Panc1 (cell line): Measurements from ENCODE around the gene HTR4. TPM values are rescaled to one million over a fixed set of nuclear protein-coding genes. Genes with fewer than 3 reads are reported as not detected.

ENCODE experiments used
- ATAC-seq: fragments of 200-7000 bp; cut with Tn5 transposase; 2 replicates; pipeline ENCODE4 v1.9.1; 2020; ENCODE audit warnings: mild to moderate bottlenecking, moderate library complexity
- BruUV-seq: library from RNA; stranded (reverse); fragments of 400-500 nt; replicated peaks from 2 replicates; lab custom pipeline; 2021; lab: Mats Ljungman, UMichigan
- CTCF ChIA-PET: fragments of 300-600 bp; sonication (Branson Sonifier 250); formaldehyde crosslinking; loops from one replicate; lab custom pipeline; 2022; ENCODE audit warnings: antibody characterized with exemption; lab: Charles Lee
- POLR2A ChIA-PET: fragments of 300-600 bp; sonication (Branson Sonifier 250); formaldehyde crosslinking; loops from one replicate; lab custom pipeline; 2022; ENCODE audit warnings: antibody characterized with exemption; lab: Charles Lee
- DNase-seq: peaks from one replicate; pipeline ENCODE4 v3.0.0-alpha.2; 2010; ENCODE audit warnings: low read depth, low spot score
- H3K27ac ChIP-seq: 2 replicates; pipeline ENCODE4 v1.5.1; 2011; ENCODE audit warnings: mild to moderate bottlenecking, low read length, inconsistent platforms
- H3K27me3 ChIP-seq: fragments of 200-500 bp; sonication (Bioruptor generic); 2 replicates; pipeline ENCODE4 v1.6.0; 2014; ENCODE audit warnings: low read length, inconsistent platforms; ENCODE audit not compliant: control insufficient read depth, insufficient read depth
- H3K36me3 ChIP-seq: fragments of 200-500 bp; sonication (Bioruptor generic); 2 replicates; pipeline ENCODE4 v1.5.1; 2014; ENCODE audit warnings: inconsistent platforms, mild to moderate bottlenecking, low read length, moderate library complexity; ENCODE audit not compliant: control insufficient read depth, insufficient read depth
- H3K4me1 ChIP-seq: 2 replicates; pipeline ENCODE4 v1.5.1; 2011; ENCODE audit warnings: inconsistent platforms, mild to moderate bottlenecking, low read length, moderate library complexity; ENCODE audit not compliant: control insufficient read depth, insufficient read depth
- H3K4me3 ChIP-seq, 2 experiments: 2 replicates each; pipeline ENCODE4 v1.5.1; 2011 to 2012; ENCODE audit warnings: low read depth in 2 of 2, low read length in 2 of 2, mild to moderate bottlenecking in 2 of 2, inconsistent platforms in 1 of 2, moderate library complexity in 1 of 2
- H3K9me3 ChIP-seq: fragments of 200-500 bp; sonication (Bioruptor generic); 2 replicates; pipeline ENCODE4 v1.5.1; 2014; ENCODE audit warnings: low read depth, mild to moderate bottlenecking, inconsistent platforms, low read length, moderate library complexity; ENCODE audit not compliant: control insufficient read depth, insufficient read depth
- POLR2AphosphoS5 ChIP-seq: IDR thresholded peaks from 2 replicates; pipeline ENCODE4 v1.6.1; 2012; ENCODE audit warnings: mild to moderate bottlenecking, low read depth, low read length, moderate library complexity
- SIN3A ChIP-seq: IDR thresholded peaks from 2 replicates; pipeline ENCODE4 v1.6.1; 2012; ENCODE audit warnings: low read depth, mild to moderate bottlenecking, low read length, moderate library complexity, borderline replicate concordance; ENCODE audit not compliant: insufficient read depth
- TCF7L2 ChIP-seq: IDR thresholded peaks from 2 replicates; pipeline ENCODE4 v1.6.1; 2011; ENCODE audit warnings: mild to moderate bottlenecking, low read depth, low read length, inconsistent platforms
- in situ Hi-C: cut with HindIII; loops from 2 replicates; pipeline ENCODE4 v1.10.0; 2016; ENCODE audit warnings: low sequenced_read_pairs, low pct_unique_long_range_greater_than_20kb
- intact Hi-C: fragments of 100-400 bp; cut with micrococcal nuclease; formaldehyde crosslinking; loops from one replicate; pipeline ENCODE4 v1.10.0; 2022; ENCODE audit not compliant: unreplicated experiment
- total RNA-seq: library from RNA; stranded (reverse); gene quantifications from one replicate; pipeline ENCODE4 v1.2.1, GENCODE V29; 2021; ENCODE audit not compliant: unreplicated experiment
- TF ChIP-seq, protein P1 (sequence below): fragments of 450-650 bp; IDR thresholded peaks from 2 replicates; pipeline ENCODE4 v1.5.1; 2017; ENCODE audit warnings: mild to moderate bottlenecking
- TF ChIP-seq, protein P2 (sequence below), 2 experiments: IDR thresholded peaks; 2 replicates each; pipeline ENCODE4 v1.6.1; 2011 to 2012; ENCODE audit warnings: low read depth in 2 of 2, control low read depth in 1 of 2, low read length in 1 of 2, mild to moderate bottlenecking in 1 of 2, moderate library complexity in 1 of 2; ENCODE audit not compliant: insufficient read depth in 1 of 2

The HTR4 gene
- total RNA-seq, 1 experiment from 2014 or later, result not detected

DNA sequence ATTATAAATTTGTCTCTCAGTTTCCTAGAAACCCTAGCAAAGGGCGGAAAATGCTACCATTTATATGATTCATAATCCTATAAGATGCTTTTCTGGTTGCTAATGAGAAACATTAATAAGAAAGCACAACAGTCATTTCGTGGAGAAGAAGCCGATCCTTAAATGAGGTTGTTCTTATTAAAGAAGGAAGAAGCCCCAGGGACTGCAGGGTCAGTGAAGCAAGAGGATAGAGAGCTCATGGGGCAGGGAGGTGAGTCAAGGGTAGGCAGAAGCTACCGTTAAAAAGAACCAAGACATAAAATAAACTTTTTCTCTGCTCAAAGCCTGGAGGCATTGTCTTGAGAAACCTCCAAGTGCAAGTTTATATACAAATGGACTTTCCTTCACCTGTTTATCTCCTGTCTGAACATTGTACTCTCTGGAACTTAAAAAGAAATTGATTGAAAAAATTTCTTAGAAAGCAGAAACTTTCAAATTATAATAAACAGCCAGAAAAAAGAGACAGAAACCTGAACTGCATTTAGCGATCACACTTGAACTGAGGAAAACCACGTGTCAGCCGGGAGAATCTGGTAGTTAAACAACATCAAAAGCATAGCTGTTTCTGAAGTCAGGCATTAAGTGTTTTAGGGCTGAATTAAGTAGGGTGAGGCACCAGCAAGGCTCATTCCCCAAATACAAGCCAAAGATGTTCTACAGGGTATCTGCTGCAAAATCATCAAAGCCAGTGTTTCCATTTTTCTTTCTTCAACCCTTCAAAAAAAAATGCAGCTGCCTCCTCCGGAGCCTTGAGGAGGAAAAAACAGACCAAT, 21.9 kb downstream of the HTR4 start:
- Histone ChIP-seq H3K4me1 (no peaks in the 10 kb centered on the region), H3K36me3 (no peaks in the 10 kb centered on the region), H3K27ac (no peak overlapping the region), H3K9me3 (no peaks in the 10 kb centered on the region), H3K27me3 (no peaks in the 10 kb centered on the region; the same call in 1 of the 2 replicates), H3K4me3 (no peak overlapping the region)
- POLR2A ChIA-PET, result no interaction called here
- ATAC-seq, result no peak
- intact Hi-C loops, result no loop called here
- BruUV-seq, result no TSS peak
- no peak for DNase-seq
- TF ChIP-seq, protein P1, sequence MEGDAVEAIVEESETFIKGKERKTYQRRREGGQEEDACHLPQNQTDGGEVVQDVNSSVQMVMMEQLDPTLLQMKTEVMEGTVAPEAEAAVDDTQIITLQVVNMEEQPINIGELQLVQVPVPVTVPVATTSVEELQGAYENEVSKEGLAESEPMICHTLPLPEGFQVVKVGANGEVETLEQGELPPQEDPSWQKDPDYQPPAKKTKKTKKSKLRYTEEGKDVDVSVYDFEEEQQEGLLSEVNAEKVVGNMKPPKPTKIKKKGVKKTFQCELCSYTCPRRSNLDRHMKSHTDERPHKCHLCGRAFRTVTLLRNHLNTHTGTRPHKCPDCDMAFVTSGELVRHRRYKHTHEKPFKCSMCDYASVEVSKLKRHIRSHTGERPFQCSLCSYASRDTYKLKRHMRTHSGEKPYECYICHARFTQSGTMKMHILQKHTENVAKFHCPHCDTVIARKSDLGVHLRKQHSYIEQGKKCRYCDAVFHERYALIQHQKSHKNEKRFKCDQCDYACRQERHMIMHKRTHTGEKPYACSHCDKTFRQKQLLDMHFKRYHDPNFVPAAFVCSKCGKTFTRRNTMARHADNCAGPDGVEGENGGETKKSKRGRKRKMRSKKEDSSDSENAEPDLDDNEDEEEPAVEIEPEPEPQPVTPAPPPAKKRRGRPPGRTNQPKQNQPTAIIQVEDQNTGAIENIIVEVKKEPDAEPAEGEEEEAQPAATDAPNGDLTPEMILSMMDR, result no peak
- no peak for TF ChIP-seq TCF7L2
- TF ChIP-seq SIN3A, result no peak
- TF ChIP-seq POLR2AphosphoS5, result no peak
- TF ChIP-seq, protein P2, sequence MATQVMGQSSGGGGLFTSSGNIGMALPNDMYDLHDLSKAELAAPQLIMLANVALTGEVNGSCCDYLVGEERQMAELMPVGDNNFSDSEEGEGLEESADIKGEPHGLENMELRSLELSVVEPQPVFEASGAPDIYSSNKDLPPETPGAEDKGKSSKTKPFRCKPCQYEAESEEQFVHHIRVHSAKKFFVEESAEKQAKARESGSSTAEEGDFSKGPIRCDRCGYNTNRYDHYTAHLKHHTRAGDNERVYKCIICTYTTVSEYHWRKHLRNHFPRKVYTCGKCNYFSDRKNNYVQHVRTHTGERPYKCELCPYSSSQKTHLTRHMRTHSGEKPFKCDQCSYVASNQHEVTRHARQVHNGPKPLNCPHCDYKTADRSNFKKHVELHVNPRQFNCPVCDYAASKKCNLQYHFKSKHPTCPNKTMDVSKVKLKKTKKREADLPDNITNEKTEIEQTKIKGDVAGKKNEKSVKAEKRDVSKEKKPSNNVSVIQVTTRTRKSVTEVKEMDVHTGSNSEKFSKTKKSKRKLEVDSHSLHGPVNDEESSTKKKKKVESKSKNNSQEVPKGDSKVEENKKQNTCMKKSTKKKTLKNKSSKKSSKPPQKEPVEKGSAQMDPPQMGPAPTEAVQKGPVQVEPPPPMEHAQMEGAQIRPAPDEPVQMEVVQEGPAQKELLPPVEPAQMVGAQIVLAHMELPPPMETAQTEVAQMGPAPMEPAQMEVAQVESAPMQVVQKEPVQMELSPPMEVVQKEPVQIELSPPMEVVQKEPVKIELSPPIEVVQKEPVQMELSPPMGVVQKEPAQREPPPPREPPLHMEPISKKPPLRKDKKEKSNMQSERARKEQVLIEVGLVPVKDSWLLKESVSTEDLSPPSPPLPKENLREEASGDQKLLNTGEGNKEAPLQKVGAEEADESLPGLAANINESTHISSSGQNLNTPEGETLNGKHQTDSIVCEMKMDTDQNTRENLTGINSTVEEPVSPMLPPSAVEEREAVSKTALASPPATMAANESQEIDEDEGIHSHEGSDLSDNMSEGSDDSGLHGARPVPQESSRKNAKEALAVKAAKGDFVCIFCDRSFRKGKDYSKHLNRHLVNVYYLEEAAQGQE (IDR thresholded peaks at IDR 0.05; ENCODE audit: insufficient read depth in 1 of 2, low read depth in 2 of 2, low read length in 1 of 2), result no peak
- in situ Hi-C loops, result no loop called here
- CTCF ChIA-PET, result no interaction called here

DNA sequence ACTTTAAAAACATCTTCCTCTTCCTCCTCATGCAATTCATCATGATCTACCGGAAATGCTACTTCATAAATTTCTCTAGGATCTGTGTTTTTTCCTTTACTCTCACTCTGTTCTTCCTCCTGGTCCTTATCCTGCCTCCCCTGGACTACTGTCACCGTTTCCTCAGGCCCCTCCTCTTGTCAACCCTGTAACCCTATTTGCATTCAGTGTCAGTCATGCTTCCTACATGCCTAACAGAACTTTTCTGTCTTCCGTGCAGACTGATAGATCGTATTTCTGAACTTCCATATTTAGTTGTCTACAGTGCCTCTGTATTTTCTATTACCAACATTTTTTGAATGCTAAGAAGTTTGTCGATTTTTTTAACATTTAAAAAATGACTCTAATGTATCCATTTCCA, 27.3 kb downstream of the HTR4 start:
- Histone ChIP-seq H3K9me3 (no peaks in the 10 kb centered on the region), H3K27me3 (no peaks in the 10 kb centered on the region), H3K36me3 (no peaks in the 10 kb centered on the region), H3K27ac (no peak overlapping the region), H3K4me3 (no peak overlapping the region), H3K4me1 (no peaks in the 10 kb centered on the region)
- DNase-seq (no peak), ATAC-seq (no peak)
- no TSS peak for BruUV-seq
- CTCF ChIA-PET, result no interaction called here
- in situ Hi-C loops, result no loop called here
- TF ChIP-seq, protein P1, result no peak
- TF ChIP-seq SIN3A (no peak), POLR2AphosphoS5 (no peak), TCF7L2 (no peak)
- TF ChIP-seq, protein P2 (IDR thresholded peaks at IDR 0.05; ENCODE audit: insufficient read depth in 1 of 2, low read depth in 2 of 2, low read length in 1 of 2), result no peak
- POLR2A ChIA-PET, result no interaction called here
- intact Hi-C loops, result no loop called here
